ENCODE results near the gene ZP1.

- no peak for TF ChIP-seq EZH2 (IDR thresholded peaks at IDR 0.05; ENCODE audit: low read depth, unreplicated experiment)
- no peak for TF ChIP-seq REST (IDR thresholded peaks at IDR 0.05; ENCODE audit: unreplicated experiment)
- no peak for TF ChIP-seq CTCF (conservative IDR thresholded peaks at IDR 0.05; ENCODE audit: low read depth in 2 of 2)
- no peak for TF ChIP-seq POLR2AphosphoS5 (IDR thresholded peaks at IDR 0.05; ENCODE audit: low read depth)
- TF ChIP-seq CREB1 (CRISPR knock-in tag; IDR thresholded peaks at IDR 0.05; ENCODE audit: low read depth): no peak
- TF ChIP-seq EZH2phosphoT487 (IDR thresholded peaks at IDR 0.05; ENCODE audit: unreplicated experiment): no peak
- TF ChIP-seq NANOG (IDR thresholded peaks at IDR 0.05; ENCODE audit: borderline replicate concordance): no peak
- TF ChIP-seq ETS1 (IDR thresholded peaks at IDR 0.05): no peak
- TF ChIP-seq ZNF114 (CRISPR knock-in tag; IDR thresholded peaks at IDR 0.05): no peak
Observed at GRCh38 chr11:60872124-60872960, 5.0 kb downstream of the ZP1 start.

All from GM23338 (cell line).